NCI-H526 treated with DMSO at 0.1 percent for 48 hours (cell line): ENCODE measurements around the gene LIN9.
"Not testable (repeated sequence)": the region's sequence is repeated elsewhere in the genome, so short reads cannot be mapped to it uniquely, and the experiment has no call there.

ENCODE experiments used
- DNase-seq: peaks from one replicate; lab custom pipeline; 2025; lab: John Stamatoyannopoulos, UW

LIN9 gene, protein sequence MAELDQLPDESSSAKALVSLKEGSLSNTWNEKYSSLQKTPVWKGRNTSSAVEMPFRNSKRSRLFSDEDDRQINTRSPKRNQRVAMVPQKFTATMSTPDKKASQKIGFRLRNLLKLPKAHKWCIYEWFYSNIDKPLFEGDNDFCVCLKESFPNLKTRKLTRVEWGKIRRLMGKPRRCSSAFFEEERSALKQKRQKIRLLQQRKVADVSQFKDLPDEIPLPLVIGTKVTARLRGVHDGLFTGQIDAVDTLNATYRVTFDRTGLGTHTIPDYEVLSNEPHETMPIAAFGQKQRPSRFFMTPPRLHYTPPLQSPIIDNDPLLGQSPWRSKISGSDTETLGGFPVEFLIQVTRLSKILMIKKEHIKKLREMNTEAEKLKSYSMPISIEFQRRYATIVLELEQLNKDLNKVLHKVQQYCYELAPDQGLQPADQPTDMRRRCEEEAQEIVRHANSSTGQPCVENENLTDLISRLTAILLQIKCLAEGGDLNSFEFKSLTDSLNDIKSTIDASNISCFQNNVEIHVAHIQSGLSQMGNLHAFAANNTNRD

DNA sequence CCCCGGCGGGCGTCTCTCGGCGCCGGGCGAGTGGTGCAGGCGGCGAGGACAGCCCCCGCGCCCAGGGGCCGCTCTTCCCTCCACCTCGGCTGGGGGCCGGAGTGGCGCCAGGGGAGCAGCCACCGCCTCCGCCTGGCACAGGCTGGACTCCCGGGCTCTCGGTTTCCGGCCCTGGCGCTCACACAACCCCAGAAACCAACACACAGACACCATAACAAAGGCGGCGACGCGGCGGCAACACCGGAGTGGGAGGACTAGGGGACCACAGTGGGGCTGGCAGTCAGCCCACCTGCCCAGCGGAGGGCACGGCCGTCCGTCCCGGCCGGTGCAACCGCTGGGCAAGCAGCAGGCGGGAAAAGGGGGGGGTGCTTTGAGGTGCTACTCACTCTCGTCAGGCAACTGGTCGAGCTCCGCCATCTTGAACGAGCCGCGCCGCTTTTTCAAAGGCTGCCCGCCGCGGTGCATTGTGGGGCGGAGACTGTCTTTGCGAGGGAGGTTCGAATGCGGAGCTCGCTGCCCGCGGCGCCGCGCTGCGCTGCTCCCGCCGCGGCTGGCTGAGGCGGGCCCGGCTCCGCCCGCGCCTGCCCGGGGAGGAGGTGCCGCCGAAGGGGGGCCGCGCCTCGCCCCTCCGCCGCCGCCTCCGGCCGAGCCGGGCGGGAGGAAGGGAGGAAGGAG, at the start of gene LIN9:
LIN9 (minus strand) TSS at position 442 of the 675 bp plus-strand sequence; CDS start at position 417, 25 bp downstream.
- DNase-seq, result peak; percentile 72

DNA sequence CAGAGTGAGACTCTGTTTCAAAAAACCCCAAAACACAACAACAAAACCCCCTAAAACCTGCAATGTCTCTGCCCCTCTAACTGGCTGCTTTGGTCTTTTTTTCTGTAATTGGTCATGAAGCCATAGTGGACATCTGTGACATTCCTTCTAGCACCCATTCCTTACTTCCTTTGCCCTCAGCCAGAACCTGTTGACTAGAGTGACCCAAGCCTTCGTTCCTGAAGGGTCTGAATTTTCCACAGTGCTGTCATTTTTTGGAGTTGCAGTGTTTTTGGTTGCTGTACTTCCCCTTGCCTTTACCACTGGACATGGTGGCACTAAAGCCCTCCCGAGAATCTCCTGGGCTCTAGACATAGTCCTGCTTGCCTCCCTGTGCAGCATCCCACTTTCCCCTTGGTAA, 48.5 kb upstream of the LIN9 start:
- DNase-seq, result no peak

DNA sequence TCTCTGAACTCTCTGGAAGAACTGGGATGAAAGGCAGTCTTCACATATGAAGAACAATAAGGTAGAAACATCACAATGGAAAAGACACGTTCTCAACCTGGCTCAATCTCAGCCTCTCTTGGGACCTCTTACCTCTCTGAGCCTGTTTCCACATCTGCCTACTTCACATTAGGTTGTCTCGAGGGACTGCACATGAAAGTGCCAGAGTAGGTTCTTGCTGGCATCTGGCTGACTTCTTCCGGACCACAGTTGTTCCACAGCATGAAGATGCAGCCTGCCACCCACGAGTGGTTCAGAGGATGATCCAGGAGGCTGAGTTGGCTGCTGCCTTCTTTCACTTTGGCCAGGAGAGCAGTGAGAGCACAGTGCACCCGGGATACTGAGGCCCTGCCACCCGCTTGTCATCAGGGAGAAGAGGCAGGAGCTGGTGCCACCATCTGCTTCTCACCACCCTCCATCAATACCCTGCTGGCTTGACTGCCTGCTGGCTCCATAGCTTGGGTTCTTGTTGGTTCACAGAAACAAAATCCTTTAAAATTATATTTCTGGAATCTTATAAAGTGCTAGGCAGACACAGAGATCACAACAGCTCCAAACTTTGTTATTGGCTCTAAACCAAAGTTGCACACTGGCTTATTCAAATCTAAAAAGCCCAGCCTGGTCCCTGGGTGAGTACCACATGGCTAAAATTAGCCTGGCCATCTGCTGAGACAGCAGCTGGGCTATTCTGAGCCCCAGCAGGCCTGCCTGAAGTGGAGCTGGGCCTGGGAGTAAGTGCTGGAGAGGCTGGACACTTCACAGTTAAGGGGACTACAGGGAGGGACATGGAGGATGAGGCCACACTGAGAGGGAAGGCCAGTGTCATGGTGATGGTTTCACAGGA, 46.9 kb upstream of the LIN9 start:
- no peak for DNase-seq

DNA sequence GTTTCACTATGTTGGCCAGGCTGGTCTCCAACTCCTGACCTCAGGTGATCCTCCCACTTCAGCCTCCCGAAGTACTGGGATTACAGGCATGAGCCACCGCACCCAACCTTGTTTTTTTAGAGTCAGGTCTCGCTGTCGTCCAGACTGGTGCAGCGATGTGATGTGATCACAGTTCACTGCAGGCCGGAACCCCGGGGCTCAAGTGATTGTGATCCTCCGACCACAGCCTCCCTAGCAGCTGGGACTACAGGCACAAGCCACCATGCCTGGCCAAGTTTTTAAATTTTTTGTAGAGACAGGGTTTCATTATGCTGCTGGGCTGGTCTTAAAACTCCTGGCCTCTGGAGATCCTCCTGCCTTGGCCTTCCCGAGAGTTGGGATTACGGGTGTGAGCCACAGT, 46.1 kb upstream of the LIN9 start:
- no peak for DNase-seq

DNA sequence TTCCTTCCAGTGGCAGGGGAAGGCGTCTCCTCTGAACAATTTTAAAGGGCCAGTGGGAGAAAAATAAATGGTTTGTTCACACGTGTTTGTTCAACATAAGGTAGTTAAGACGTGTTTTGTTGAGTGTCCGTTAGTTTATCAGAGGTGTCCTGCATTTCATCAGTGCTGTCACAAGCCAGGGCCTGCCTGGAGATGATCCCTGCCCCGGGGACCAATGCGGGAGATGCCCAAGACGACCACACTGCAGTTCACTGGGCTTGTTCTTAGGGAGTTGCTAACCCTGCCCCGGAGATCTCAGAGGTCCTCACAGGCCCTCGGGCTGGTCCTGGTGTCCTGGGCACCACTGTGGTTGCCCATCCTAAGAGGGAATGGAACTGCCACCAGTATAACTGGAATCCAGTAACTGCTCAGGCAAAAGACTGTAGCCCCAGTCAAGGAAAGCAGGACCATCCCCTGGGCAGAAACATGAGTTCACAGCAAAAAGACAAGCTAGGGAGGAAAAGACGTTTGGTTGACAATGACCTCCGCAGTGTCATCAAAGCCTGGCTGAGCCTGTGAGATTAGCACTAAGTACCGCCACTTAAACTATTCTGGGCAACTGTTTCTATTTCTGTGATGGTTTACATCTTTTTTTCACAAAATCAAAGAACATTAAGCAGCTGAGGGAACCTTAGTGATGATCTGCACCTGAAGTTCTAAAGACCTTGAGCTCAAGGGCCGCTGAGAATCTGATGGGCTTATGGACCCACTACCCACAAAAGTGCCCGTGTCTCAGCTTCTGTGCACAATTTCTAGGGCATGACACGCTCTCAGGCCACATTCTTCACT, 44.9 kb upstream of the LIN9 start:
- no peak for DNase-seq

DNA sequence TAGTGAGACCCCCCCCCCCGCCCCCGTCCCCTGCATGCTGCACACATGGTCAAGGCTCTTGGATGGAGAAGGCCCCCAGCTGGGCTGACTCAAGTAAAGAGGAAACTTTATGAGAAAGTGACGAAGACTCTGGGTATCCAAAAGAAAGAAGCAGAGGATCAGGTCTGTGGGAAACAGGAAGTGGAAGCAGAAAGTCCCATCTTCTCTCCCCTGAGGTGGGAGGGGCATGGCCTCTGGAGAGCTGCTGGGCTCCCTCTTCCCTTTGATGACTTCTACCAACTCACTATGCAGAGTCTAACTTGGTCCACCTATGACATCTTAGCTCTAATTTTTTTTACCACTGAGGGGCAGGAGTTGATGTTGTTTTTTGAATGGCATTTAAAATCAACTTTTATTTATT, 42.7 kb upstream of the LIN9 start:
- DNase-seq, result no peak

DNA sequence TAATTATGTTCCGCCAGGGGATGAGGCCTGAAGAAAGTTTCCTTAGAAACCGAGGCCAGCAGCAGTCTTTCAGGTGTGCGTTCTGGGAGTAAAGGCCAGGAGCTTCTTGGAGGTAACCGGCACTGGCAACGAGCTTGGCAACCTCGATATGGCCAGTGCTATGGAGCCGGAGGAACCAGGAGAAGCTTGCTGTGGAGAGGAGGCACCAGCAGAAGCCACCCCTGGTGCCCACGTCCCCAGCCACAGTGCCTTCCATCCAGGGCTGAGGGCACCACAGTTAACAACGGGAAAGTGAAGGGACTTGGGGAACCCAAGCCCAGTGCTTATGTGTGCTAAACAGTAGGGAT, 41.5 kb upstream of the LIN9 start:
- no peak for DNase-seq

DNA sequence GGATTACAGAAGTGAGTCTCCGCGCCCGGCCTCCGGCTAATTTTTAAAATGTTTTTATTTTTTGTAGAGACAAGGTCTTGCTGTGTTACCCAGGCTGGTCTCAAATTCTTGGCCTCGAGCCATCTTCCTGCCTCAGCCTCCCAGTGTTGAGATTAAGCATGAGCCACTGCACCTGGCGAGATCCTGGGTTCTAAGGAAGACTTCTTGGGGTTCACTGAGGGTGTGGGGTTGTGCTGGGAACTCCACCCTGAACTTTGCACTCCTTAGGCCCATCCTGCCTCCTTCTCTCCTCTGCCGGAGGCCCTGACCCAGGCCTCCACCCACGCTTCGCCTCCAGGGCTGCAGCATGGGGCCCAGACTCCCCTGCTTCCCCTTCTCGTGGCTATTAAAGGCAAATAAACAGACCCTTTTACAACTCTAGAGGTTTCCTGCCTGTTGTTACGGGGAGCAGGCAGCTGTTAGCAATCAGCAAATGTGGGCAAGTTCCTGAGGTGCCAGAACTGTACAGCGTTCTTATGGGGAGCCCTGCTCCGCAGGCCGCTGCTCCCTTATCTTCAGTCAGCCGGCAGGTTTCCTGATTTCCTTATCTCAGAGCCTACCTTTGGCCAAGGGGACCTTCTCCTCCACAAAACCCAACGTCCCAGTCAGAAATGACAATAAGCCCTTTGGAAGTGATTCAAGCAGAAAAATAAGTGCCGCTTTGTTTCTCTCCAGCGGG, 41.0 kb upstream of the LIN9 start:
- no peak for DNase-seq

DNA sequence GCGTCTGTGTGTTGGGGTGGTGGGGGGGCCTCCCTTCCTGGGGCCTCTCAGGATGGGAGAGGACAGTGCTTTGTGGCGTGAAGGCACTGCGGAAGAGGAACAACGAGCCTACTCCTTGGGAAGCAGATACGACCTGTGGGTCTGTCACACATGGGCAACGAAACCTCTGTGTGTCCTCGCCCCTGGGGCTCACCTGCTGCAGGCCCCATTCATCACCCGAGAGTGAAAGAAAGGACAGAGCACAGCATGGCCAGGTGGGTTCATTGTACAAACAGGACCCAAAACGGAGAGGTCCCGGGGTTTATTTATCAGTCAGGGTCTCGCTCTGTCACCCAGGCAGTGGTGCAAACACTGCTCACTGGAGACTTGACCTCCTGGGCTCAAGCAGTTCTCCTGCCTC, 40.1 kb upstream of the LIN9 start:
- DNase-seq, result no peak

DNA sequence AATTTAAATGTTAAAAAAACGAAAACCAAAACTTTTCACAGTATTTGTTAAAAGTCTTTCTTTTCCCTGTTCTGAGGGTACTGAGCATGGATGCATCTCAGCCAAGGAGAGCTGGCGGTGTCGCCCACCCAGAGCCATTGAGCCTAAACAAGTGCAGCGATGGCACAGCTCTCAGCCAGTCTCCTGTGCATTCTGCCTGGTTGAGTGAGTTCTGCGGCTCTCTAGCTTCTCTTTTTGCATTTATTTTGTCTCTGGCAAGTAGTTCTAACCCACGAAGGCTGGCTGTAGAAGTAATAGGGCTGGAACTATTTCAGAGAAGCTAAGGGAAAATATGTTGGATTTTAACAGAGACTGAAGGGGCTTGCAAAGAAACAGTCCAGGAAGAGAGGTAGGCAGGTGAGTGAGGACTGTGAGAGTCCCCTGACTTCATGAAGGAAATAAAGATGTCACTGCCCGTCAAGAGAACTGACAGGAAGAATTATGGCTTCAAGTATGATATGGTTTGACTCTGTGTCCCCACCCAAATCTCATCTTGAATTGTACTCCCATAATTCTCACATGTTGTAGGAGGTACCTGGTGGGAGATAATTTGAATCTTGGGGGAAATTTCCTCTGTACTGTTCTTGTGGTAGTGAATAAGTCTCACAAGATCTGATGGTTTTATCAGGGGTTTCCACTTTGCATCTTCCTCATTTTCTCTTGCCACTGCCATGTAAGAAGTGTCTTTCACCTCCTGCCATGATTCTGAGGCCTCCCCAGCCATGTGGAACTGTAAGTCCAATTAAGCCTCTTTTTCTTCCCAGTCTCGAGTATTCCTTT, 35.7 kb upstream of the LIN9 start:
- no peak for DNase-seq

DNA sequence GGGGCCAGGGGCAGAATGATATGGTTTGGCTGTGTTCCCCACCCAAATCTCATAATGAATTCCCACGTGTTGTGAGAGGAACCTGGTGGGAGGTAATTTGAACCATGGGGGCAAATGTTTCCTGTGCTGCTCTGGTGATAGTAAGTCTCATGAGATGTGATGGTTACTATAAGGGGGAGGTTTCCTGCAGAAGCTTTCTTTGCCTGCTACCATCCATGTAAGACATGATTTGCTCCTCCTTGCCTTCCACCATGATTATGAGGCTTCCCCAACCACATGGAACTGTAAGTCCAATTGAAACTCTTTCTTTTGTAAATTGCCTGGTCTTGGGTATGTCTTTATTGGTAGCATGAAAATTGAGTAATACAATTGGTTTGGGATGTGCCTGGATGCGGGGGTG, 33.7 kb upstream of the LIN9 start:
- no peak for DNase-seq

DNA sequence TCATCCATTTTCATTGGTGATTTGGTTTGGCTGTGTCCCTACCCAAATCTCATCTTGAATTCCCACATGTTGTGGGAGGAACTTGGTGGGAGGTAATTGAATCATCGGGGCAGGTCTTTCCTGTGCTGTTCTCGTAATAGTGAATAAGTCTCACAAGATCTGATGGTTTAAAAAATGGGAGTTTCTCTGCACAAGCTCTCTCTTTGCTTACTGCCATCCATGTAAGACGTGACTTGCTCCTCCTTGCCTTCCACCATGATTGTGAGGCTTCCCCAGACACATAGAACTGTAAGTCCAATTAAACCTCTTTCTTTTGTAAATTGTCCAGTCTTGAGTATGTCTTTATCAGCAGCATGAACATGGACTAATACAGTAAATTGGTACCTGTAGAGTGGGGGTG, 31.1 kb upstream of the LIN9 start:
- not testable (repeated sequence) for DNase-seq

DNA sequence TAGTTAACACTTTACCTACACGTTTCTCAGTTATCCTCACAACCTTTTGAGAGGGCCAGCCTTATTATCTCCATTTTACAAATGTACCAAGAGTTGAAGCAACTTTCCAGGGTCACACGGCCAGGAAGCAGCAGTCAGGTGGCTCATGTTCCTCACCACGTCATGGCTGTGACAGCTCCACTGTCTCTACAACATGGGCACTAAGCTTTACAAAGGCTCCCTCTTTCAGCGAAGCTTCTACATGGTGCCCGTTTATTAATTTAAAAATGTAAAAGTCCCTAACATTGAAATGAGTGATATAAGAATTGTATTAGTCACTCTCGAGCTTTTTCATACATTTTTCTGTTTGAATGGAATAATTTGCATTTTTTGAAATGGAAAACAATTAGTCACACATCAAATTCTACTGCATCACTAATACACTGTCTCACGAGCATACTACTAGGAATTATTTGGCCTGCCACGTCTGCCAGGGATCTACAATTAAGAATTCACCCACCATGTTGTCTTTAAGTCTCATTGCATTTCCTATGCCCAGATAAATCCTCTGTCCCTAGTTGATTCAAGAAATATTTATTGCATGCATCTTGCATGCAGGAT, 28.4 kb upstream of the LIN9 start:
- no peak for DNase-seq

DNA sequence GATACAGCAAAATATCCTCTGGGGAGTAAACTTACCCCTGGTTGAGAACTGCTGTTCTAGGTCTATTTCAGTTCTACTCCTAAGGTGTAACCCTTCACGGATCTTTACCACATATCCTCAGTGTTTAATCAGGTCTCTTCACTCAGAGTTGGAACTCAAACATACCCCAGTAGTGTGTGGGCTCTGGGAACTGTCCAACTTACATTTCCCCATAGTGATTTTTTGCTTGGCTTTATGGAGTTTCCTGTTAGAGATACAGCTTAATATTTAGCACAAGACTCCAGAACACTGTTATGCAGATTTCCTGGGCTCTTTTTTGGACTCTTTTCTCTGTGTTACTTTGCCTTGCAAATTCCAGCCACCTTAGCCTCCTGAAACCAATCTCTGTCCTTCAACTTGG, 26.7 kb upstream of the LIN9 start:
- DNase-seq, result peak; percentile 3

DNA sequence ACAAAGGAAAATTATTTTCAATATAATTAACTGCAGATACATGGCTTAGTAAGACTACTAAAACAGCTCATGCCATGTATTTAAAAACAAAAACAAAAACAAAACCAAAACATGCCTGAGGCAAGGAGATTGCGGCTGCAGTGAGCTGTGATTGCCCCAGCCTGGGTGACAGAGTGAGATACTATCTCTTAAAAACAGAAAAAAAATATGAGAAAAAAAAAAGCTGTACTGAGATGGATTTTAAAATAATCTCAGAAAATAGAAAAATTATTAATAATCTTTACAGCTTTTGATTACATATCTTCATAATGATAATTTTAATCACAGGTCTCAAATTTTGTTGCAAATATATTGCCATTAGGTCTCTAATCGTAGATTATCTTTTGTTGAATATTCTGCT, 24.0 kb upstream of the LIN9 start:
- peak; percentile 2 for DNase-seq

DNA sequence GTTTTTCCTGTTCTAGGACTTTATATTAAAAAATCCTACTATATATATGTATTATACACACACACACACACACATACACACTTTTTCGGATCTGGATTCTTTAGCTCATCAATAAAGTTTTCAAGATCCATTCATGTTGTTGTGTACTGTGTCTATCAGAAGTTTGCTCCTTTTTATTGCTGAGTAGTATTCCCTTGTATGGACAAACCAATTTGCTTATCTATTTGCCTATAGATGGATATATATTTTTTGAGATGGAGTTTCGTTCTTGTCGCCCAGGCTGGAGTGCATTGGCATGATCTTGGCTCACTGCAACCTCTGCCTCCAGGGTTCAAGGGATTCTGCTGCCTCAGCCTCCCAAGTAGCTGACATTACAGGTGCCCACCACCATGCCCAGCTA, 20.3 kb upstream of the LIN9 start:
- no peak for DNase-seq

DNA sequence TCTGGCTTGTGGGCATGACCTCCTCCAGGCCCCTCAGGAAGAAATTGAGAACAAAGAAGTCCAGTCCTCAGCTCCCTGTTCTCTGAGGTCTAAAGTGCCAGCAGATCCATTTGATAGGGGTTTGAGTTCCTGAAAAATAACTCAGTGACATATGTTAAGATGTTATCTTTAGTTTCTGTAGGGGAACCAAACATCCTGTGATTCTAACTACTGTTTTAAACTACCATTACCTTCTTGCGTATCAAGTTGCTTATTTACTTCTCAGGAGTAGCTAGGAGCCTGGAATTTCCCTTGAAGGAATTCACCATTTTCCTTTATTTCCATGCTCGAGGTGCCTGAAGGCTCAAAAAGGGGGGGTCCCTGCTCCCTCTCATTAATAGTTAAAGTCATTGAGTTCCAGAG, 18.8 kb upstream of the LIN9 start:
- no peak for DNase-seq

DNA sequence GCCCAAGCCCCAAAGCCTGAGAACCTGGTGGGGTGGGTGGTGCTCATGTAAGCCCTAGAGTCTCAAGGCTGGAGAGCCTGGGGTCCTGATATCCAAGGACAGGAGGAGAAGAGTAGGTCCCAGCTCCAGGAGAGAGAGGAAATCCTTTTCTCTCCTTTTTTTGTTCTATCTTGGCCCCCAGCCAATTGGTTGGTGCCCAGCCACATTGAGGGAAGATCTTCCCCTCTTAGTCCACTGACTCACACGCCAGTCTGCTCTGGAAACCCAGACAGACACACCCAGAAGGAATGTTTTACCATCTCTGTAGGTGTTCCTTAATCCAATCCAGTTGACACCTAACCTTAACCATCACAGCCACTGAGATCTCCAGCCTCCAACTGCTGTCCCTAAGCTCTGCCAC, 16.2 kb upstream of the LIN9 start:
- DNase-seq, result no peak

DNA sequence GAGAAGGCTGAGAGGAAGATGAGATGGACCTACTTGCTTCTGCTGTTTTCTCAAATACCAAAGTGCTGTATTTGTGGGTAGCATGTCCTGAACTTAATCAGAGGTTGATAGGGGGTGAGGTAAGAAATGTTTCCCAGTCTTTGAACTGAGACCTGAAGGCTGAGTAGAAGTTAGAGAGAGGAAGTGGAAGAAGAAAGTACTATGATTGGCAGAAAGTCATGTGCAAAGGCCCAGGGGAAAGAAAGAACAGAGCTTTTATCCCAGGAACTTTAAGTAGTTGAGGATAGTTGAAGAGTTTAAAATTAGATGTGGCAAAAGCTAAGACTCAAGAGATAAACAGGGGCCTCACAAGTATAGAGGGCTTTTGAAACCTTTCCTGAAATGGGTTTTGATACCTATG, 15.5 kb upstream of the LIN9 start:
- DNase-seq, result no peak

DNA sequence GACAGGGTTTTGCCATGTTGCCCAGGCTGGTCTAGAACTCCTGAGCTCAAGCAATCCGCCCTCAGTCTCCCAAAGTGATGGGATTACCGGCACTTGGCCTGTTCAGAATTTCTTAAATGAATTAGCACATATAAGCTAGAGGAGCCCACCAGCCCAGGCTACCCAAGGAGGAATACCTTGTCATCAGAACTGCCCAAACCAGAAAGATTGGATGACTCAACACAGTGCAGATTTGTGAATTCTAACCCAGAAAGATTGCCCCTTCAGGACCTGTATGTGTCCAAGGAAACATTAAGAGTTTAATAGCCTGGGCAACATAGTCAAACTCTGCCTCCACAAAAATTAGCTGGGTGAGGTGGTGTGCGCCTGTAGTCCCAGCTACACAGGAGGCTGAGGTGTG, 14.0 kb upstream of the LIN9 start:
- DNase-seq, result no peak
